ENCODE measurements around the gene FGD6. TPM values are rescaled to one million over a fixed set of nuclear protein-coding genes. Genes with fewer than 3 reads are reported as not detected.
A peak's percentile ranks its signal among the peaks of the same experiment; 100 is the strongest.

Gene FGD6
- total RNA-seq, 1 experiment from 2014 or later: 42.5 TPM

- DNase-seq: no peak
- peaks cover 46% of the 10 kb centered on the region for H3K4me1 ChIP-seq (ENCODE audit: low read length)
- no peaks in the 10 kb centered on the region for H4K20me1 ChIP-seq (ENCODE audit: insufficient read depth, low read depth, low read length)
- no peak overlapping the region for H2AFZ ChIP-seq (ENCODE audit: low read length)
- H3K9me2 ChIP-seq (replicated peaks; ENCODE audit: insufficient read depth, low read length): no peaks in the 10 kb centered on the region
- peaks cover 99% of the 10 kb centered on the region for H3K79me2 ChIP-seq (ENCODE audit: low read length)
- H3K9ac ChIP-seq (ENCODE audit: low read length): no peak overlapping the region
- peaks cover 49% of the 10 kb centered on the region for H3K36me3 ChIP-seq (ENCODE audit: insufficient read depth, low read length)
- H3K4me2 ChIP-seq (ENCODE audit: low read depth, low read length, poor library complexity, severe bottlenecking): no peak overlapping the region
- no peaks in the 10 kb centered on the region for H3K9me3 ChIP-seq (ENCODE audit: low read length)
- H3K4me3 ChIP-seq (ENCODE audit: low read length): no peak overlapping the region
- H3K27me3 ChIP-seq (ENCODE audit: low read length): no peaks in the 10 kb centered on the region
- H3K27ac ChIP-seq (ENCODE audit: low read length): no peak overlapping the region
Measured at GRCh38 chr12:95207407-95207806, 9.9 kb downstream of the FGD6 start.

GRCh38 chr12:95206916-95207315 lies 10.4 kb downstream of the FGD6 start:
- no peak overlapping the region for H2AFZ ChIP-seq (ENCODE audit: low read length)
- H3K9ac ChIP-seq (ENCODE audit: low read length): no peak overlapping the region
- no peaks in the 10 kb centered on the region for H3K27me3 ChIP-seq (ENCODE audit: low read length)
- no peaks in the 10 kb centered on the region for H4K20me1 ChIP-seq (ENCODE audit: insufficient read depth, low read depth, low read length)
- H3K4me2 ChIP-seq (ENCODE audit: low read depth, low read length, poor library complexity, severe bottlenecking): no peak overlapping the region
- H3K9me2 ChIP-seq (replicated peaks; ENCODE audit: insufficient read depth, low read length): no peaks in the 10 kb centered on the region
- no peak overlapping the region for H3K4me3 ChIP-seq (ENCODE audit: low read length)
- H3K4me1 ChIP-seq (ENCODE audit: low read length): peaks cover 44% of the 10 kb centered on the region
- H3K79me2 ChIP-seq (ENCODE audit: low read length): peaks cover 97% of the 10 kb centered on the region
- DNase-seq: no peak
- H3K36me3 ChIP-seq (ENCODE audit: insufficient read depth, low read length): peaks cover 49% of the 10 kb centered on the region
- H3K9me3 ChIP-seq (ENCODE audit: low read length): no peaks in the 10 kb centered on the region
- no peak overlapping the region for H3K27ac ChIP-seq (ENCODE audit: low read length)

DNA sequence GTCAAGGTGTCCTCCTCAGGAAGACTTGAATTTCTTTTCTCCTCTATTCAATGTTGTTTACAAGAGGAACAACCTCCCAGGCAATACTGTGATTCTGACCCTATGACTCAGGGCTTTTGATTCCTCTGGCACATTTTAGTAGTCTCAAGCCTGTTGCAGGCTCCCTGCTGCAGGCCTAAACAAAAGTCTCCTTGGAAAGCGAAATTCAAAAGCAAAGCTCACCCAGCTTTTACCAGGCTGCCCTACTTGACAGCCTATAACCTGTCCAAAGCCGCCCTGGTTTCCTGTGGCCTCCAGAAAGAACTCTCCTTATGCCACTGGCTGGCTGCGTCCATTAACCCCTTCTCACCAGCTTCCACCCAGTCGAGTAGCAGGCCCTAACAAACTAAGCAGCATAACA lies 11.6 kb downstream of the FGD6 start:
- H3K27ac ChIP-seq (ENCODE audit: low read length): 0 out of 2 replicates have a peak overlapping the region, but pooled peaks have one; percentile 17
- peaks cover 97% of the 10 kb centered on the region for H3K79me2 ChIP-seq (ENCODE audit: low read length)
- H3K27me3 ChIP-seq (ENCODE audit: low read length): no peaks in the 10 kb centered on the region
- no peaks in the 10 kb centered on the region for H3K9me2 ChIP-seq (replicated peaks; ENCODE audit: insufficient read depth, low read length)
- no peak overlapping the region for H2AFZ ChIP-seq (ENCODE audit: low read length)
- no peak overlapping the region for H3K9ac ChIP-seq (ENCODE audit: low read length)
- H3K4me1 ChIP-seq (ENCODE audit: low read length): peaks cover 54% of the 10 kb centered on the region
- peaks cover 44% of the 10 kb centered on the region for H3K36me3 ChIP-seq (ENCODE audit: insufficient read depth, low read length)
- H3K4me3 ChIP-seq (ENCODE audit: low read length): no peak overlapping the region
- no peaks in the 10 kb centered on the region for H3K9me3 ChIP-seq (ENCODE audit: low read length)
- no peak for DNase-seq
- H4K20me1 ChIP-seq (ENCODE audit: insufficient read depth, low read depth, low read length): no peaks in the 10 kb centered on the region
- no peak overlapping the region for H3K4me2 ChIP-seq (ENCODE audit: low read depth, low read length, poor library complexity, severe bottlenecking)

GRCh38 chr12:95205016-95205624 lies 12.1 kb downstream of the FGD6 start:
- Histone ChIP-seq H4K20me1 (ENCODE audit: insufficient read depth, low read depth, low read length) (no peaks in the 10 kb centered on the region), H3K9ac (ENCODE audit: low read length) (no peak overlapping the region), H3K9me3 (ENCODE audit: low read length) (no peaks in the 10 kb centered on the region), H3K36me3 (ENCODE audit: insufficient read depth, low read length) (peaks cover 43% of the 10 kb centered on the region), H3K4me1 (ENCODE audit: low read length) (peaks cover 57% of the 10 kb centered on the region), H3K4me3 (ENCODE audit: low read length) (no peak overlapping the region), H3K27ac (ENCODE audit: low read length) (0 out of 2 replicates have a peak overlapping the region, but pooled peaks have one; percentile 69), H3K27me3 (ENCODE audit: low read length) (no peaks in the 10 kb centered on the region), H3K79me2 (ENCODE audit: low read length) (peaks cover 97% of the 10 kb centered on the region), H2AFZ (ENCODE audit: low read length) (no peak overlapping the region), H3K9me2 (replicated peaks; ENCODE audit: insufficient read depth, low read length) (no peaks in the 10 kb centered on the region), H3K4me2 (ENCODE audit: low read depth, low read length, poor library complexity, severe bottlenecking) (peak overlapping the region; percentile 45)
- no peak for DNase-seq

GRCh38 chr12:95204141-95204866 lies 13.0 kb downstream of the FGD6 start:
- Histone ChIP-seq H2AFZ (ENCODE audit: low read length) (0 out of 2 replicates have a peak overlapping the region, but pooled peaks have one; percentile 13), H3K9me3 (ENCODE audit: low read length) (no peaks in the 10 kb centered on the region), H3K27me3 (ENCODE audit: low read length) (no peaks in the 10 kb centered on the region), H3K79me2 (ENCODE audit: low read length) (peaks cover 97% of the 10 kb centered on the region), H3K36me3 (ENCODE audit: insufficient read depth, low read length) (peaks cover 41% of the 10 kb centered on the region), H3K4me3 (ENCODE audit: low read length) (peak overlapping the region; percentile 11; the same call in 1 of the 2 replicates), H3K9me2 (replicated peaks; ENCODE audit: insufficient read depth, low read length) (no peaks in the 10 kb centered on the region), H3K27ac (ENCODE audit: low read length) (peak overlapping the region; percentile 69), H3K9ac (ENCODE audit: low read length) (peak overlapping the region; percentile 23; the same call in 1 of the 2 replicates), H3K4me1 (ENCODE audit: low read length) (peaks cover 65% of the 10 kb centered on the region), H3K4me2 (ENCODE audit: low read depth, low read length, poor library complexity, severe bottlenecking) (peak overlapping the region; percentile 45), H4K20me1 (ENCODE audit: insufficient read depth, low read depth, low read length) (no peaks in the 10 kb centered on the region)
- DNase-seq: no peak

DNA sequence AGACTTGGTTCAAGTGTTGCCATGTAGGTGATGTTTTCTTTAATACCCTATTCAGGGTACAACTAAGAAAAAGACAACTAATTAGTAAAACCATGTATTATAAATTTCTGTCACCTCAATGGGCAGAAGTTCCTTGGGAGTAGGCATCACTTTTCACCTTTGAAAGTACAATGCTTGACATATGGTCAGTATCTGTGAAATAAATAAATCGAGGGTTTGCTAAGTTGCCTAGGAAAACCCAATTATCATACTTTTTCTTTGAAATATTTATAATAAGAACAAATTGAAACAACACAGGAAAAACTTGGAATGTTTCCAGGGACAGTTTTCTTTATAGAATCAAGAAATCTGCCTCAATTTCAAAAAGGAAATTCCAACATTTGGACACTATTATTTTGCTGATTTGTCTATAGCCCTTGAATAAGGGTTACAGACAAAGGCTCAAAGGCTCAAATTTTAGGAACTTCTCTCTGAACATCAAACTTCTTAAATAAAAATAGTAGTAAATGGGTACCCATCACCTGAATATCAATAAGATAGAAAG lies 13.7 kb downstream of the FGD6 start:
- 0 out of 2 replicates have a peak overlapping the region, but pooled peaks have one; percentile 23 for H3K9ac ChIP-seq (ENCODE audit: low read length)
- peaks cover 41% of the 10 kb centered on the region for H3K36me3 ChIP-seq (ENCODE audit: insufficient read depth, low read length)
- H4K20me1 ChIP-seq (ENCODE audit: insufficient read depth, low read depth, low read length): no peaks in the 10 kb centered on the region
- H3K4me3 ChIP-seq (ENCODE audit: low read length): no peak overlapping the region
- no peaks in the 10 kb centered on the region for H3K27me3 ChIP-seq (ENCODE audit: low read length)
- H3K9me2 ChIP-seq (replicated peaks; ENCODE audit: insufficient read depth, low read length): no peaks in the 10 kb centered on the region
- H3K27ac ChIP-seq (ENCODE audit: low read length): peak overlapping the region; percentile 69
- H3K9me3 ChIP-seq (ENCODE audit: low read length): no peaks in the 10 kb centered on the region
- peaks cover 73% of the 10 kb centered on the region for H3K4me1 ChIP-seq (ENCODE audit: low read length)
- H2AFZ ChIP-seq (ENCODE audit: low read length): no peak overlapping the region
- H3K79me2 ChIP-seq (ENCODE audit: low read length): peaks cover 97% of the 10 kb centered on the region
- peak overlapping the region; percentile 45 for H3K4me2 ChIP-seq (ENCODE audit: low read depth, low read length, poor library complexity, severe bottlenecking)
- no peak for DNase-seq

DNA sequence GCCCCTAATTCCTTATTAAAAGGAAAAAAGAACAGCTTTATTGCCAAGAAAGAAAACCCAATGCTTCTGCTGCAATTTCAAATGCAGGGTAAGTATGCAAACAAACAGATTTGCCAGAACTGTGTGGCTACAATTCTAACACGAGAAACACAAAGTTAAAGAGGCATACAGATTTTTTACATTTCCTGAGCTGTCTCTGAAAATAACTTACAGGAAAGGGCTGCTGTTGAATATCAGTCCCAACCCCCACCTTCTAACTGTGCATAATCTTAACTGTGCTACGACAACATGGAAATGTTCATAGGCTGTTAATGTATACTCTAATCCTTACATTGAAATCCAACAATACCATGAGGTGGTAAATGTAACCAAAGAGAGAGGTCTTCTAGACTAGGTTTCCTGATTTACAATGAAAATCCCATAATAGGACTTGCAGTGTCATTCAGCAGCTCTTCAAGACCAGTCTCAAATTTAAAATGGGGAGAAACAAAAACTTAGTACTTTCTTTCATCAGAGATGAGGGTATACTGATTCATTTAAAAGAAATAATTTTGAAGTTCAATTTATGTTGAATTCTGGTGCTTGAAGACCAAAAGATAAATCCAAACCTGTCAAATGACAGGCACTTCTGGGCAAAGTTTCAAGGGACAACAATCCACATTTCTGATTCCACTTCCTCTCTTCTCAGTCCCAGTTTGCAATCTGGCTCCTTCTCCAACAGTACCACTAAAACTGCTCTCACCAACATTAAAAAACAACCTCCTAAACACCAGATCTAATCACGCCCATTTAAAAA lies 14.4 kb downstream of the FGD6 start:
- Histone ChIP-seq H3K4me2 (ENCODE audit: low read depth, low read length, poor library complexity, severe bottlenecking) (peak overlapping the region; percentile 45), H3K9me2 (replicated peaks; ENCODE audit: insufficient read depth, low read length) (no peaks in the 10 kb centered on the region), H3K9me3 (ENCODE audit: low read length) (no peaks in the 10 kb centered on the region), H3K27ac (ENCODE audit: low read length) (peak overlapping the region; percentile 69), H3K36me3 (ENCODE audit: insufficient read depth, low read length) (peaks cover 39% of the 10 kb centered on the region), H4K20me1 (ENCODE audit: insufficient read depth, low read depth, low read length) (no peaks in the 10 kb centered on the region), H3K4me1 (ENCODE audit: low read length) (peaks cover 79% of the 10 kb centered on the region), H3K27me3 (ENCODE audit: low read length) (no peaks in the 10 kb centered on the region), H3K4me3 (ENCODE audit: low read length) (no peak overlapping the region), H2AFZ (ENCODE audit: low read length) (no peak overlapping the region), H3K9ac (ENCODE audit: low read length) (no peak overlapping the region), H3K79me2 (ENCODE audit: low read length) (peaks cover 98% of the 10 kb centered on the region)
- no peak for DNase-seq

All from Karpas-422 (cell line).